22Rv1 (cell line): Measurements from ENCODE around the gene SMTN.
"Not testable (repeated sequence)": the region's sequence is repeated elsewhere in the genome, so short reads cannot be mapped to it uniquely, and the experiment has no call there.

Experiments used
- H3K27ac ChIP-seq: fragments of 450-650 bp; 2 replicates; pipeline ENCODE4 v1.5.1; 2017
- CTCF ChIP-seq: fragments of 450-650 bp; IDR thresholded peaks from 2 replicates; pipeline ENCODE4 v1.5.1; 2017; ENCODE audit warnings: mild to moderate bottlenecking
- ZFX ChIP-seq: fragments of 450-650 bp; IDR thresholded peaks from 2 replicates; pipeline ENCODE4 v1.6.1; 2017; ENCODE audit warnings: antibody characterized with exemption, borderline replicate concordance

SMTN gene

DNA sequence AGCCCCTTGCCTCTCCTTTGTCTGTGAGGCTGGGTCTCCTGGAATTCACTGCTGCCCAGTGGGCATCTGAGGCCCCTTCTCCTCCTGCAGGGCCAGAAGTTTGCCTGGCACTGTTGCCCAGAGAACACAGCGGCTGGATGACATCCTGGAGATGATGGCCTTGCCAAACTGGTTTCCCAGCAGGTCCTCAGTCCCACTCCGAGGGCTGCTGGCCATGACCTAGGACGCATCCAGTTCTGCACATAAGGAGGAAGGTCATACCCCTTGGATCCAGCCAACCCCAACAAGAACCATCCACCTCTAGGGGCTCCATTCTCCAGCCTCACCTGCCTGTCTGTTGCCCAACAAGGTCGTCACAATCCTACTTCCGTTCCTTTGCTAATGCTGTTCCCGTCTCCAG is 3.4 kb upstream of the SMTN start:
- no peak for TF ChIP-seq CTCF
- no peak for TF ChIP-seq ZFX

GRCh38 chr22:31078389-31078788 is 2.7 kb upstream of the SMTN start:
- H3K27ac ChIP-seq = not testable (repeated sequence)

More for the DNA sequence above, 3.4 kb upstream of the SMTN start:
- no peak overlapping the region for H3K27ac ChIP-seq

DNA sequence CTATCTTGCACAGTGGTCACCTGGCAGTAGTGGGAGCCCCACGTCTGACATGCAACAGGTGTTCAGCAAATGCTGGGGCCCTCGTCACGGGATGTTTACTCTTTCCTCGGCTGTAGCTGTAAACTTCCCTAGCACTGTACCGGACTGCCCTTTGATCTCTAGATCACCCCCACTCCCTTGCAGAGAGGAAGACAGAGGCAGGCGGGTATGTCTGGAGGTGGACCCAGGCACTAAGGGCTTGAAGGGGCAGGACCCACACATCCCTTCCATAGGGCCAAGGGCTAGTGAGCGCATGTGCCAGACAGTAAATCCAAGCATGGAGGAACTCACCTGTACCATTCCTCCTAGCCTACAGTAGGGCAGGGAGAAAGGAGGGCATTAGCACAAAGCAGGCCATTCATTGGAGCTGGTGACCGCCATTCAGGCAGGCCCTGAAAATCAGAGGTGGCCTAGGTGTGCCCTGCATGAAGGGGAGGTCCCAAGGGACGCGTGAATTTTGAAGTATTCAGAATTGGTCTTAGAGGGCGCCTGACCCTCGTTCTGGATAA is 1.9 kb upstream of the SMTN start:
- TF ChIP-seq CTCF (no peak), ZFX (no peak)
- H3K27ac ChIP-seq = peak overlapping the region; percentile 75; the same call in 1 of the 2 replicates

GRCh38 chr22:31080164-31080847 is 812 bp upstream of the SMTN start:
- peak overlapping the region; percentile 75 for H3K27ac ChIP-seq

DNA sequence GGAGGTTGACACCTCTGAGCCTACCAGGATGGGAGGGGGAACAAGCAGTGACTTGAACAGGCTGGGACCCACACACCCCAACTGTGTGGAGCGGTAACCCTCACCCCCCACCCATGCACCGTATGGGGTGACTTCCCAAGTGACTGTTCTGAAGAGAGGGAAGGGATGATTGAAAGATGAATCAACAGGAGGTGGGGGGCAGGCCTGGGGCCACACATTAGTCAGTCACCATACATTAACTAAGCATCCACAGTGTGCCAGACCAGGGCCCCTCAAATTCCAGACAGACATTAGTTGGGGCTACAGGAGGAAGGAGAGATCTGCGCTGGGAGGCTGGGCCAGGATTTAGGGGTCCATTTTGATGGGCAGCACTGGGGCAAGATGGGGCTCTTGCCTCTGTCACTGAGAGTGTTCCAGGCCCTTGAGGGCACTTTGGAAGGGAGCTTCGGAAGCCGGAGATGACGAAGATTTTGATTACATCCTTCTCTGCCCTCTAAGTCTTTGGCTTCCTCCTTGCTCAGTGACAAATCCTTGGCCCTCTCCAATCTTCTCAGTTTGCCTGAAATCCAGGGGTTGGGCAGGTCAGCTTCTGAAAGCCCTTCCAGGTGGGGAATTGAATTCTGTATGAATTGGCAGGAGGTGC is 966 bp downstream of the SMTN start:
- TF ChIP-seq CTCF (no peak), ZFX (no peak)
- peak overlapping the region; percentile 75 for H3K27ac ChIP-seq

More at GRCh38 chr22:31080164-31080847, 812 bp upstream of the SMTN start:
- no peak for TF ChIP-seq CTCF
- TF ChIP-seq ZFX = no peak

DNA sequence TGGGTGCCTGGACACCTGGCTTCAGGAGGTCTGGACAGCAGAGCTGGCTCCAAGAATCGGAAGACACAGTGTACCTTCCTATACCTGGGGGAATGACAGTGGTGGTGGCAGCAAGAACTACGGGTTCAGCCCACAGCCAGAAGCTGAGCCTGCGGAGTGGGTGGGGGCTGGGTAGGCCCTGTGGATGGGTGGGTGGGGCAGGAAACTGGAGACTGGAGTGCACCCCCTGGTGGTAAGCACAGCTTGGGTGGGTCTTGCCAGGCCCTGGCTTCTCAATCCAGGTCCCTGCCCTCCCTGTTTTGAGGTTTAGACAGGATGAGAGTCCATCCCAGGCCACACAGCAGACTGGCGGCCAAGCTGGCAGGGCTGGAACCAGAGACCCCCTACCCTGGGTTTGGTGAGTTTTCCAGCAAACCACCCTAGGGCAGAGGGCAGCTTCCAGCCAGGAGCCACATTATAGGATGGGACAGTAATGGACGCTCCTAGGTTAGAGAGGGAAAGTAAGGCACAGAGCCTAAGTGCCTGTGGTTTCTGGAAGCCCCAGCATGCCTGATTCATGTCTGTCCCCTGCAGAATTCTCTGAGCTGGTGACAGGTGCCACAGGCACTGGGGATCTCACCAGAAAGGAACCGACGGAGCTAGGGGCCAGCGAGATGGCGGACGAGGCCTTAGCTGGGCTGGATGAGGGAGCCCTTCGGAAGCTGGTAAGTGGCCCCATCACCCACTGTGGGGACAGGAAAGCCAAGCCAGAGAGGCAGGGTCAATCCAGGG is 1.7 kb downstream of the SMTN start:
- TF ChIP-seq ZFX (no peak), CTCF (peak; percentile 63)
- H3K27ac ChIP-seq = peak overlapping the region; percentile 75

DNA sequence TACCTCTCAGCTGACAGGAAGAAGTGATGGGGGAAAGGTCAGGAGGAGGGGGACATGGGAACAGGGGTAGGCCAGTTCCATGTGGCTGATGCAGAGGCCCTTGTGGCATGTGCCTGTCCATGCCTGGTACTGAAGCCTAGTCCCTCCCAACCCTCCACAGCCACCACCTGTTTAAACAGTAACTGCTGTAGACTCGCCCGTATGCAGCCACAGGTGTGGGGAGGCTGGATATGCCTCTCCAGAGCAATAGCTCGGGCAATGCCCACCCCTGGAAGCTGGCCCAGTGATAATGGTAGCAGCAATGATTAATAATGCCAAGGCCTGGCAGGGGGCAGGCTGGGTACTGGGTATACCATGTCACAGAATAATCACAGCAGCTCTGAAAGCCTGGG is 2.3 kb downstream of the SMTN start:
- peak overlapping the region; percentile 75; the same call in 1 of the 2 replicates for H3K27ac ChIP-seq
- TF ChIP-seq ZFX = no peak
- TF ChIP-seq CTCF = no peak
